A673 (cell line): Measurements from ENCODE around the gene SEMA4G.

Experiments
- CTCF ChIP-seq: fragments of 300-800, 200-600 bp; sonication (generic); conservative IDR thresholded peaks from 2 replicates; pipeline ENCODE4 v1.5.1; 2017; ENCODE audit warnings: low read depth, mild to moderate bottlenecking, antibody characterized with exemption, low read length, moderate library complexity, mixed read lengths
- EZH2 ChIP-seq: fragments of 200-600 bp; sonication (generic); IDR thresholded peaks from 2 replicates; pipeline ENCODE4 v1.6.1; 2017; ENCODE audit warnings: borderline replicate concordance, low read depth, mild to moderate bottlenecking, mixed read lengths, antibody characterized with exemption, low read length; ENCODE audit not compliant: poor library complexity, severe bottlenecking

GRCh38 chr10:101001659-101002035 is 32.3 kb downstream of the SEMA4G start:
- TF ChIP-seq CTCF (no peak), EZH2 (no peak)
